H9 (cell line): ENCODE measurements around the gene SLC12A4. TPM values are rescaled to one million over a fixed set of nuclear protein-coding genes. Genes with fewer than 3 reads are reported as not detected.

Experiments used
- DNase-seq: peaks from one replicate; pipeline ENCODE4 v3.0.0-alpha.2; 2017
- H2AFZ ChIP-seq: one replicate; pipeline ENCODE4 v1.6.1; 2013; ENCODE audit warnings: mild to moderate bottlenecking, low read length, control low read depth, moderate library complexity
- H2AK5ac ChIP-seq: 2 replicates; pipeline ENCODE4 v1.6.1; 2013; ENCODE audit warnings: low read length, control low read depth, mixed read lengths; ENCODE audit not compliant: insufficient read length
- H2BK120ac ChIP-seq: one replicate; pipeline ENCODE4 v1.6.1; 2013; ENCODE audit warnings: low read depth, mild to moderate bottlenecking, low read length, control low read depth, inconsistent platforms; ENCODE audit not compliant: poor library complexity, severe bottlenecking
- H2BK12ac ChIP-seq: 2 replicates; pipeline ENCODE4 v1.6.1; 2013; ENCODE audit warnings: low read length, control low read depth, mixed read lengths, low read depth; ENCODE audit not compliant: insufficient read length
- H2BK15ac ChIP-seq: 2 replicates; pipeline ENCODE4 v1.6.1; 2013; ENCODE audit warnings: low read depth, low read length, control low read depth
- H2BK20ac ChIP-seq: one replicate; pipeline ENCODE4 v1.6.1; 2013; ENCODE audit warnings: low read depth, mild to moderate bottlenecking, low read length, control low read depth, inconsistent platforms; ENCODE audit not compliant: poor library complexity, severe bottlenecking
- H2BK5ac ChIP-seq: 2 replicates; pipeline ENCODE4 v1.6.1; 2013; ENCODE audit warnings: low read length, control low read depth, mixed read lengths; ENCODE audit not compliant: insufficient read length
- H3K14ac ChIP-seq: 2 replicates; pipeline ENCODE4 v1.6.1; 2013; ENCODE audit warnings: low read length, control low read depth; ENCODE audit not compliant: insufficient read depth
- H3K18ac ChIP-seq: 2 replicates; pipeline ENCODE4 v1.6.1; 2013; ENCODE audit warnings: low read depth, mild to moderate bottlenecking, mixed read lengths, low read length, control low read depth; ENCODE audit not compliant: insufficient read length
- H3K23ac ChIP-seq: 2 replicates; pipeline ENCODE4 v1.6.1; 2013; ENCODE audit warnings: low read length, control low read depth, mixed read lengths, low read depth; ENCODE audit not compliant: insufficient read length
- H3K23me2 ChIP-seq: 2 replicates; pipeline ENCODE4 v1.6.1; 2013; ENCODE audit warnings: low read depth, mild to moderate bottlenecking, mixed read lengths, low read length, control low read depth; ENCODE audit not compliant: insufficient read length, poor library complexity, severe bottlenecking
- H3K27ac ChIP-seq: 2 replicates; pipeline ENCODE4 v1.5.1; 2013; ENCODE audit warnings: low read length, control low read depth, mixed read lengths, low read depth; ENCODE audit not compliant: insufficient read length
- H3K27me3 ChIP-seq: 2 replicates; pipeline ENCODE4 v1.6.1; 2013; ENCODE audit warnings: low read length, control low read depth, inconsistent platforms; ENCODE audit not compliant: insufficient read depth
- H3K4ac ChIP-seq: 2 replicates; pipeline ENCODE4 v1.6.1; 2013; ENCODE audit warnings: low read depth, mild to moderate bottlenecking, control low read depth, inconsistent platforms, low read length, moderate library complexity
- H3K4me1 ChIP-seq: 2 replicates; pipeline ENCODE4 v1.6.1; 2013; ENCODE audit warnings: low read length, control low read depth, inconsistent platforms; ENCODE audit not compliant: insufficient read depth
- H3K4me2 ChIP-seq: 2 replicates; pipeline ENCODE4 v1.6.1; 2013; ENCODE audit warnings: low read length, control low read depth, mixed read lengths; ENCODE audit not compliant: insufficient read length, insufficient read depth
- H3K56ac ChIP-seq: 2 replicates; pipeline ENCODE4 v1.6.1; 2013; ENCODE audit warnings: low read depth, mild to moderate bottlenecking, mixed read lengths, low read length, control low read depth; ENCODE audit not compliant: insufficient read length
- H3K79me1 ChIP-seq: 2 replicates; pipeline ENCODE4 v1.6.1; 2013; ENCODE audit warnings: low read depth, mild to moderate bottlenecking, moderate library complexity, low read length, control low read depth, inconsistent platforms; ENCODE audit not compliant: insufficient read depth, poor library complexity, severe bottlenecking
- H3K79me2 ChIP-seq: 2 replicates; pipeline ENCODE4 v1.6.1; 2013; ENCODE audit warnings: low read length, control low read depth, inconsistent platforms; ENCODE audit not compliant: insufficient read depth
- H3K9ac ChIP-seq: 2 replicates; pipeline ENCODE4 v1.6.1; 2013; ENCODE audit warnings: low read length, control low read depth, mixed read lengths; ENCODE audit not compliant: insufficient read length; ENCODE audit errors: extremely low read depth
- H3K9me3 ChIP-seq: one replicate; pipeline ENCODE4 v1.6.1; 2013; ENCODE audit warnings: low read depth, low read length, inconsistent platforms; ENCODE audit not compliant: control insufficient read depth
- H3T11ph ChIP-seq: one replicate; pipeline ENCODE4 v1.6.1; 2013; ENCODE audit warnings: mild to moderate bottlenecking, low read length, control low read depth, inconsistent platforms
- H4K20me1 ChIP-seq: one replicate; pipeline ENCODE4 v1.6.1; 2013; ENCODE audit not compliant: control insufficient read depth, insufficient read length, insufficient read depth
- H4K5ac ChIP-seq: 2 replicates; pipeline ENCODE4 v1.6.1; 2013; ENCODE audit warnings: low read depth, mild to moderate bottlenecking, mixed read lengths, low read length, control low read depth; ENCODE audit not compliant: insufficient read length
- H4K8ac ChIP-seq: replicated peaks from 2 replicates; pipeline ENCODE4 v1.6.1; 2013; ENCODE audit warnings: low read length, control low read depth, mixed read lengths, low read depth; ENCODE audit not compliant: insufficient read length
- H4K91ac ChIP-seq: 2 replicates; pipeline ENCODE4 v1.6.1; 2013; ENCODE audit warnings: low read depth, mild to moderate bottlenecking, moderate library complexity, mixed read lengths, low read length, control low read depth; ENCODE audit not compliant: insufficient read length
- H3K27ac Mint-ChIP-seq, 3 experiments: 2 replicates in 2 of 3; 3 replicates in 1 of 3; pipeline ENCODE4 v1.8.0; 2020 to 2021; ENCODE audit warnings: mixed read lengths in 3 of 3, mild to moderate bottlenecking in 1 of 3, moderate library complexity in 1 of 3
- H3K27me3 Mint-ChIP-seq: 2 replicates; pipeline ENCODE4 v1.8.0; 2021; ENCODE audit warnings: low read depth, mild to moderate bottlenecking, moderate library complexity, mixed read lengths
- H3K36me3 Mint-ChIP-seq, 3 experiments: 2 replicates in 2 of 3; 3 replicates in 1 of 3; pipeline ENCODE4 v1.8.0; 2020 to 2021; ENCODE audit warnings: low read depth in 3 of 3, mixed read lengths in 3 of 3; ENCODE audit not compliant: insufficient read depth in 1 of 3
- H3K4me1 Mint-ChIP-seq, 2 experiments: 2 replicates each; pipeline ENCODE4 v1.8.0; 2020; ENCODE audit warnings: mixed read lengths in 2 of 2
- H3K4me3 Mint-ChIP-seq, 2 experiments: 2 replicates in 1 of 2; 3 replicates in 1 of 2; pipeline ENCODE4 v1.8.0; 2020 to 2021; ENCODE audit warnings: mild to moderate bottlenecking in 2 of 2, mixed read lengths in 2 of 2, moderate library complexity in 1 of 2
- H3K9me3 Mint-ChIP-seq, 2 experiments: 2 replicates in 1 of 2; 3 replicates in 1 of 2; pipeline ENCODE4 v1.8.0; 2020; ENCODE audit warnings: mild to moderate bottlenecking in 2 of 2, mixed read lengths in 2 of 2, moderate library complexity in 1 of 2
- WGBS: extraction: QIAGEN DNeasy Blood & Tissue Kit; methylation state at CpG from one replicate; pipeline ENCODE4 v1.1.7; 2013; ENCODE audit warnings: missing lambda C conversion rate, low lambda C conversion rate, mixed read lengths; ENCODE audit not compliant: insufficient read length; ENCODE audit errors: extremely low coverage; 5-methylcytosine and 5-hydroxymethylcytosine counted together
- total RNA-seq: library from RNA; stranded (reverse); gene quantifications from 2 replicates; pipeline ENCODE4 v1.2.1, GENCODE V29; 2021
- TF ChIP-seq, protein P1 (sequence below): fragments of 200-600 bp; sonication (generic); conservative IDR thresholded peaks from 3 replicates; pipeline ENCODE4 v1.8.0; 2021; ENCODE audit warnings: antibody characterized with exemption, mild to moderate bottlenecking

SLC12A4 gene
- total RNA-seq, 1 experiment from 2014 or later = 46.7 TPM

DNA sequence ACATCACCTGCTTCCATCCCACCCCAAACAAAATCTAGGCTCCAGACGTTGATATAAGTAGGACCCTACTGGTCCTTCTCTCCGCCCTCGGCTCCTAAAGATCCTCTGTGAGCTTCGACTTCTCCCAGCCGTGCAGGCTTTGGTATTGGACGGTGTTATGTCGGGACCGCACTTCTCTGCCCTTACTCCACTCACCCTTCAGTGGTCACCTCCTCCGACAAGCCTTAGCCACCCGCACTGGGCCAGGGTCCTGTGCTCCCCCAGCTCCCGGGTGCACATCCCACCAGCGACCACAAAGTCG is 33.4 kb downstream of the SLC12A4 start:
- peaks cover 18% of the 10 kb centered on the region for H3K23me2 ChIP-seq
- H4K20me1 ChIP-seq = no peaks in the 10 kb centered on the region
- no peak overlapping the region for H3K56ac ChIP-seq
- no peak overlapping the region for H3T11ph ChIP-seq
- peaks cover 3% of the 10 kb centered on the region; the same call in 1 of the 2 replicates for H3K4me1 ChIP-seq
- DNase-seq = no peak
- no peak overlapping the region for H4K8ac ChIP-seq
- TF ChIP-seq, protein P1, sequence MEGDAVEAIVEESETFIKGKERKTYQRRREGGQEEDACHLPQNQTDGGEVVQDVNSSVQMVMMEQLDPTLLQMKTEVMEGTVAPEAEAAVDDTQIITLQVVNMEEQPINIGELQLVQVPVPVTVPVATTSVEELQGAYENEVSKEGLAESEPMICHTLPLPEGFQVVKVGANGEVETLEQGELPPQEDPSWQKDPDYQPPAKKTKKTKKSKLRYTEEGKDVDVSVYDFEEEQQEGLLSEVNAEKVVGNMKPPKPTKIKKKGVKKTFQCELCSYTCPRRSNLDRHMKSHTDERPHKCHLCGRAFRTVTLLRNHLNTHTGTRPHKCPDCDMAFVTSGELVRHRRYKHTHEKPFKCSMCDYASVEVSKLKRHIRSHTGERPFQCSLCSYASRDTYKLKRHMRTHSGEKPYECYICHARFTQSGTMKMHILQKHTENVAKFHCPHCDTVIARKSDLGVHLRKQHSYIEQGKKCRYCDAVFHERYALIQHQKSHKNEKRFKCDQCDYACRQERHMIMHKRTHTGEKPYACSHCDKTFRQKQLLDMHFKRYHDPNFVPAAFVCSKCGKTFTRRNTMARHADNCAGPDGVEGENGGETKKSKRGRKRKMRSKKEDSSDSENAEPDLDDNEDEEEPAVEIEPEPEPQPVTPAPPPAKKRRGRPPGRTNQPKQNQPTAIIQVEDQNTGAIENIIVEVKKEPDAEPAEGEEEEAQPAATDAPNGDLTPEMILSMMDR = no peak
- H2BK15ac ChIP-seq = no peak overlapping the region
- no peaks in the 10 kb centered on the region for H3K79me2 ChIP-seq
- no peak overlapping the region for H3K18ac ChIP-seq
- peak overlapping the region; percentile 10; the same call in 1 of the 2 replicates for H3K14ac ChIP-seq
- no peak overlapping the region for H4K5ac ChIP-seq
- Mint-ChIP-seq H3K4me3 (peak overlapping the region; percentile 98 to 100), H3K4me1 (peaks cover 20 to 23% of the 10 kb centered on the region in 2 experiments), H3K36me3 (peaks cover 6 to 41% (median 10%) of the 10 kb centered on the region in 3 experiments; a peak in 5 of 7 replicates), H3K27ac (peak overlapping the region; percentile 45 to 94 (median 59); a peak in 4 of 7 replicates), H3K9me3 (peaks cover 0 to 2% of the 10 kb centered on the region in 2 experiments; a peak in 2 of 5 replicates), H3K27me3 (peaks cover 10% of the 10 kb centered on the region)
- peak overlapping the region; percentile 25 for H3K9ac ChIP-seq
- H4K91ac ChIP-seq = no peak overlapping the region
- peak overlapping the region; percentile 30 for H3K4me2 ChIP-seq
- no peak overlapping the region for H3K23ac ChIP-seq
- no peak overlapping the region for H2BK120ac ChIP-seq
- H3K27me3 ChIP-seq = no peaks in the 10 kb centered on the region
- no peak overlapping the region for H2BK5ac ChIP-seq
- H2BK20ac ChIP-seq = no peak overlapping the region
- H2AK5ac ChIP-seq = no peak overlapping the region
- no peak overlapping the region for H3K27ac ChIP-seq
- no CpG with 5 or more reads among the region's 13 CpGs for WGBS
- no peaks in the 10 kb centered on the region for H3K9me3 ChIP-seq
- H2AFZ ChIP-seq = no peak overlapping the region
- no peak overlapping the region for H3K4ac ChIP-seq
- H2BK12ac ChIP-seq = no peak overlapping the region
- no peaks in the 10 kb centered on the region for H3K79me1 ChIP-seq
